Hematopoietic multipotent progenitor cell treated with erythropoietin and hydrocortisone succinate and interleukin-3 and kit ligand, for 17 days (in vitro differentiated cells): ENCODE results near the gene C19orf85.
"Not testable (repeated sequence)": the region's sequence is repeated elsewhere in the genome, so short reads cannot be mapped to it uniquely, and the experiment has no call there.

Experiments
- DNase-seq: peaks from one replicate; pipeline ENCODE4 v3.0.0-alpha.2; 2015; ENCODE audit warnings: low spot score

Gene C19orf85

DNA sequence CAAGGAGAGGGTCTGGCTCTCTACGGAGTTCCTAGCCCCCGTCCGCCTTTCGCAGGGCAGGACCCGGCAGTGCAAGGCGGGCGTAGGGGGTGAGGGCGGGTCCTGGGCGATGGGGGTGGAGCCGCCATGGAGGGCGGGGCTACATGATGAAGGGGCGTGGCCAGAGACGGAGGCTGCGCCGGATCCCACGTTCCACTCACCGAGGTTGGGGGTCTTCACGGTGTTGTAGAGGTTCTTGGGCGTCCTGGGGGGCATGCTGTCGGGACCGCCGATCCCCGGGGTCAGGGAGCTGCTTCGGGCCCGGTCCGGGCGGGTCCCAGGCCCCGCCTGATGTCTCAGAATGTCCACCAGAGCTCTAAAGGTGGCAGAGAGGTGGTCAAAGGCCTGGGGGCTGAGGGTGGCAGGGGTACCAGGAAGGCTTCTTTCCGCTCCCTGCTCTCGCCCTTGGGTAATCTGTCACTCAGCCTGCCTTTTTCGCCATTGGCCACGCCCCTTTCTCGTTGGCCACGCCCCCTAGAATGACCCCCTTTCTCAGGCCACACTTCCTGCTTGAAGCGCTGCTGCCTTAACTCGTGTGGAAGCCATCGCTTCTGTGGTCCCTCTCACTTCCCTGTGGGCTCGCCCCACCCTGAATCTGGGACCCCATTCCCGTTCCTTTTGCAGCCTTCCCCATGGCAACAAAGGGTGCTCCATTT, 24.0 kb downstream of the C19orf85 start:
- DNase-seq = peak; percentile 56

DNA sequence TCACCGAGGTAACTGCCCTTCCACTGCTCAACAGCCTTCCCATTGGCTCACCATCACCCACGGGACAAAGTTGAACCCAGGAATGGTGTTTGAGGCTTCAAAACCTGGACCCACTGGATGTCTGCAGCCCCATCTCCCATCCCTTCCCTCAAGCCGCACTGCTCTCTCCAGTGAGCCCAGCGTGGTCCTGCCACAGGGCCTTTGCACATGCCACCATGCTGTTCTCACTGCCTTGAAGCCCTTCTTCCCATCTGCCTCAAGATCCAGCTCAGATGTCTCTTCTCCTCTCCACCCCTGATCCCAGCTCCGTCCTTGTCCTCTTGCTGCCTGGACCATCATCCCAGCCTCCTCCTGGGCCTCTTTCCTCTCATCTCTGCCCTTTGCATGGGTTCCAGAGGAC, 25.5 kb downstream of the C19orf85 start:
- no peak for DNase-seq

- DNase-seq = no peak
Observed at GRCh38 chr19:55437410-55437809, 27.1 kb downstream of the C19orf85 start.

DNA sequence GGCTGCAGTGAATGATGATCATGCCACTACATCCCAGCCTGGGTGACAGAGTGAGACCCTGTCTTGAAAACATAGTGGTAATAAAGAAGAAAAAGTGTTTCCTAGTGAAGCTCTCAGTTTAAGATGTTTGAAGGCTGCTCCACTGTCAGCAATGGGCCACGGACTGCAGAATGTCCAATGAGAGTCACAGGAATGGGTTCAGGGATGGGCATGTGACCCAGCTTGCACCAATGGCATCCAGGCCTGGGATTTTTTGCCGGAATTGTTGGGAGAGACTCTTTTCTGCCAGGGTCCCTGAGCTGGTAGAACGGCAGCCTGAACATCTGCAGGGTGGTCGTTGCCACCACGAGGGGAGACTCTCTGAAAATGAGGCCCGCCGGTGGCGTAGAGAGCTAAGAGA, 27.7 kb downstream of the C19orf85 start:
- no peak for DNase-seq

GRCh38 chr19:55435020-55435419, 29.5 kb downstream of the C19orf85 start:
- no peak for DNase-seq

DNA sequence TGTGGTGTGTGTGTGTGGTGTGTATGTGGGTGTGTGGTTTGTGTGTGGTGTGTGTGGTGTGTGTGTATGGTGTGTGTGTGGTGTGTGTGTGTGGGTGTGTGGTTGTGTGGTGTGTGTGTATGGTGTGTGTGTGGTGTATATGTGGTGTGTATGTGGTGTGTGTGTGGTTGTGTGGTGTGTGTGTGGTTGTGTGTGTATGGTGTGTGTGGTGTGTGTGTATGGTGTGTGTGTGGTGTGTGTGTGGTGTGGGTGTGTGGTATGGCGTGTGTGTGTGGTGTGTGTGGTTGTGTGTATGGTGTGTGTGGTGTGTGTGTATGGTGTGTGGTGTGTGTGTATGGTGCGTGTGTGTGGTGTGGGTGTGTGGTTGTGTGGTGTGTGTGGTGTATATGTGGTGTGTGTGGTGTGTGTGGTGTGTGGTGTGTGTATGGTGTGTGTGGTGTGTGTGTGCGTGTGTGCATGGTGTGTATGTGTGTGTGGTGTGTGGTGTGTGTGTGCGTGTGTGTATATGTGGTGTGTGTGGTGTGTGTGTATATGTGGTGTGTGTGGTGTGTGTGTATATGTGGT, 30.1 kb downstream of the C19orf85 start:
- DNase-seq = no peak

GRCh38 chr19:55433292-55433691, 31.3 kb downstream of the C19orf85 start:
- DNase-seq = no peak

DNA sequence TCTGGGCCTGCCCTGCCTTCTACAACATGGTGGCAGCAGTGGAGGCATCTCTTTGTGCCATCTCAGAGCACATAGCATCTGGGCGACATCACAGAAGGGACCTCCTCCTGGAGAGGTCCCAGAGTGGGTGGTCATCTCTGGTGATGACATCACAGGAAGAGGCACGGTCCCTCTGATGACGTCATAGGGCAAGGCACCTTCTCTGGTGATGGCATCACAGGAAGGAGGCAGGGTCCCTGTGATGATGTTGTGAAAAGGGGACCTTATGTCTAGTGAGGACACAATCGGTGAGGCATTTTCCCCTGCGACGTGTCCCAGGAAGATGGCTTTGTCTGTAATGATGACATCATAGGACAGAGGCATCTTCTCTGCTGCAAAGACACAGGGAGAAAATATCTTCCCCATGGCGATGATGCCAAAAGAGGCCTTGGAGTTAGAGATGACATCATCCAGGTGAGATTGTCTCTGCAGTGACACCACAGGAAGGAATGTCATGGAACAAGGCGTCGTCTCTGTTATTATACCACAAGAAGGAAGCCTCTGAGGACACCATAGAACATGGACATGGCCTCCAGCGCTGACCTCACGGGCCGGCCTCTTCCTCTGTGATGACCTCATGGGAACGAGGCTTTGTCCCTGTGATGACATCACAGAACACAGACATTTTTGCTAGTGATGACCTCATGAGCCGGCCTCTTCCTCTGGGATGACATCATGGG, 32.2 kb downstream of the C19orf85 start:
- DNase-seq = no peak

DNA sequence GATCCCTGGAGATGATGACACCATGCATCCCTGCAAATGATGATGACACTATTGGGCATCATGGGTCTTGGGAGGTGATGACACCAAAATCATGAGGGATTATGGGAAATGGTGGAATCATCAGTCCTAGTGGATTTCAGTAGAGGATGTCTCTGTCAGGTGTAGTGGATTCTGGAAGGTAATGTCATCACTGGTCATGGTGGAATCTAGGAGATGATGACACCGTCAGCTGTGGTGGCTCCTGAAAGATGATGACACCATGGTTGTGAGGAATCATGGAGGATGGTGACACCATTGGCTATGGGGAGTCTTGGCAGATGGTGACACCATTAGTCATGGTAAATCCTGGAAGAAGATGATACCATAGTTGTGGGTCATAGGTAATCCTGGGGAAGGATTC, 33.4 kb downstream of the C19orf85 start:
- DNase-seq = no peak

GRCh38 chr19:55426042-55426441, 38.5 kb downstream of the C19orf85 start:
- DNase-seq = no peak

GRCh38 chr19:55424518-55424917, 40.0 kb downstream of the C19orf85 start:
- no peak for DNase-seq

GRCh38 chr19:55423225-55424005, 41.1 kb downstream of the C19orf85 start:
- no peak for DNase-seq

DNA sequence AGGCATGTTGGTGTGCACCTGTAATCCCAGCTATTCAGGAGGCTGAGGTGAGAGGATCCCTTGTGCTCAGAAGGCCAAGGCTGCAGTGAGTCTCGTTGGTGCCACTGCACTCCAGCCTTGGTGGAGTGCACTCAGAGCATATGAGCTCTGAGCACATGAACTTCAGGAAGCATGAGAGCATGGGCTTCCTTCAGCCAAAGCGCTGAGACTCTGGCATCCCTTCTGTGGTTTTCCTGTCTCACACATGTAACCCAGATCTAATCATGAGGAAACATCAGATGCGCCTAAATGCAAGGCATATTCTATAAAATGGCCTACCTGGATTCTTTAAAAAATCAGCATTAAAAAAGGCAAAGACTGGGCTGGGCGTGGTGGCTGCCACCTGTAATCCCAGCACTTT, 43.3 kb downstream of the C19orf85 start:
- DNase-seq = not testable (repeated sequence)

GRCh38 chr19:55419624-55420236, 44.8 kb downstream of the C19orf85 start:
- no peak for DNase-seq

GRCh38 chr19:55419103-55419502, 45.4 kb downstream of the C19orf85 start:
- DNase-seq = no peak

- peak; percentile 73 for DNase-seq
Observed at GRCh38 chr19:55418185-55418584, 46.4 kb downstream of the C19orf85 start.
